Fibroblast of villous mesenchyme (primary cell): ENCODE measurements around the gene TOMM6. TPM values are rescaled to one million over a fixed set of nuclear protein-coding genes. Genes with fewer than 3 reads are reported as not detected.

ENCODE experiments used
- DNase-seq: peaks from one replicate; pipeline ENCODE4 v3.0.0-alpha.2; 2010; ENCODE audit warnings: low read depth
- H3K4me3 ChIP-seq: 2 replicates; pipeline ENCODE4 v1.5.1; 2011; ENCODE audit warnings: low read depth, mild to moderate bottlenecking, low read length
- CTCF ChIP-seq: IDR thresholded peaks from 2 replicates; pipeline ENCODE4 v1.5.1; 2012; ENCODE audit warnings: low read depth, mild to moderate bottlenecking, low read length; ENCODE audit not compliant: insufficient read depth
- total RNA-seq: library from RNA; depleted of rRNA; stranded (reverse); fragments of >200 nt; gene quantifications from 2 replicates; pipeline ENCODE4 v1.2.3, GENCODE V29; 2012

Gene TOMM6
- total RNA-seq, result 67.3 and 70.0 TPM in 2 replicates

GRCh38 chr6:41787219-41787917 lies at the start of gene TOMM6:
Gene TOMM6, plus strand, starts transcription at chr6:41787694. Its CDS starts 4 bp downstream, at chr6:41787698.
- H3K4me3 ChIP-seq, result peak within 1 kb of the TSS; percentile 96
- peak; percentile 70 for TF ChIP-seq CTCF
- peak; percentile 96 for DNase-seq

GRCh38 chr6:41739041-41739440 lies 48.5 kb upstream of the TOMM6 start:
- DNase-seq, result no peak
- no peak for TF ChIP-seq CTCF
- no peak overlapping the region for H3K4me3 ChIP-seq

GRCh38 chr6:41740366-41741162 lies 46.9 kb upstream of the TOMM6 start:
- no peak overlapping the region for H3K4me3 ChIP-seq
- TF ChIP-seq CTCF, result no peak
- no peak for DNase-seq

GRCh38 chr6:41741625-41742490 lies 45.6 kb upstream of the TOMM6 start:
- no peak for TF ChIP-seq CTCF
- no peak for DNase-seq

GRCh38 chr6:41743406-41744235 lies 43.9 kb upstream of the TOMM6 start:
- no peak for TF ChIP-seq CTCF
- H3K4me3 ChIP-seq, result no peak overlapping the region
- DNase-seq, result no peak

More at GRCh38 chr6:41741625-41742490, 45.6 kb upstream of the TOMM6 start:
- H3K4me3 ChIP-seq, result no peak overlapping the region
